Measurements from ENCODE around the gene CHRNG. TPM values are rescaled to one million over a fixed set of nuclear protein-coding genes. Genes with fewer than 3 reads are reported as not detected.

Gene CHRNG
- total RNA-seq, 1 experiment from 2014 or later = not detected

DNA sequence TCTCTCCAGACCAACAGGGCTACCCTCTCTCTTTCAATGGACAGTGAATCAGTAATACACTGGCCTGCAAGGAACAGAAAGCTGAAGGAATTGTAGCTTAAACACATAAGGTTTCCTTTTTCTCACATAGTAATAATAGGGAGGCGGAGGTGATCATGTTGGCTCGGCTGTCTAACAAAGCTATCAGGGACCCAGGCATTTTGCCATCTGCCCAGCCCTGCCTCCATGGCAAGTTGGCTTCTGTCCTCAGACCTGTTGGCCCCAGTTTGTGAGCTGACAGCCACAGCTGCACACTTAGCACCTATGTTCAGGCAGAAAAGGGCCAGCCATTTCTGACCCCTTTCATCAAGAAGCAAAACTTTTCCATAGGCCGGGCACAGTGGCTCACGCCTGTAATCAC lies 2.0 kb upstream of the CHRNG start:
- no peak overlapping the region for H3K27ac Mint-ChIP-seq (ENCODE audit: unreplicated experiment)
- no peak overlapping the region for H3K4me3 ChIP-seq (ENCODE audit: low read depth, low read length)
- BruUV-seq (replicated peaks) = no TSS peak
- no peaks in the 10 kb centered on the region for H3K27me3 Mint-ChIP-seq (ENCODE audit: insufficient read depth, unreplicated experiment)
- no peak for TF ChIP-seq CTCF (IDR thresholded peaks at IDR 0.05; ENCODE audit: insufficient read depth in 1 of 2, low read depth in 1 of 2, low read length in 1 of 2, severe bottlenecking in 1 of 2, unreplicated experiment in 1 of 2)
- no peaks in the 10 kb centered on the region for H3K27me3 ChIP-seq (replicated peaks; ENCODE audit: control insufficient read depth, insufficient read depth, low read length)
- CTCF ChIA-PET = no interaction called here
- no peaks in the 10 kb centered on the region for H3K4me1 ChIP-seq
- H3K4me1 Mint-ChIP-seq (ENCODE audit: low read depth, unreplicated experiment) = no peaks in the 10 kb centered on the region
- POLR2A ChIA-PET = no interaction called here
- peaks cover 4% of the 10 kb centered on the region for H3K36me3 Mint-ChIP-seq (ENCODE audit: insufficient read depth, unreplicated experiment)
- H3K36me3 ChIP-seq (ENCODE audit: control insufficient read depth, insufficient read depth, low read length) = no peaks in the 10 kb centered on the region
- H3K9me3 ChIP-seq = no peaks in the 10 kb centered on the region
- no peaks in the 10 kb centered on the region for H3K9me3 Mint-ChIP-seq (ENCODE audit: unreplicated experiment)
- DNase-seq = no peak
- no peak overlapping the region for H3K4me3 Mint-ChIP-seq (ENCODE audit: unreplicated experiment)
- intact Hi-C loops (cut with micrococcal nuclease; ENCODE audit: unreplicated experiment) = no loop called here

- no peak overlapping the region for H3K4me3 Mint-ChIP-seq (ENCODE audit: unreplicated experiment)
- H3K36me3 Mint-ChIP-seq (ENCODE audit: insufficient read depth, unreplicated experiment) = peaks cover 7% of the 10 kb centered on the region
- DNase-seq = no peak
- no TSS peak for BruUV-seq (replicated peaks)
- ChIA-PET POLR2A (no interaction called here), CTCF (interaction anchor here (0.6 kb wide), 1 partner anchor 68 kb away, joined by 3 read pairs; no protein-coding TSS in a partner anchor)
- Histone ChIP-seq H3K4me3 (ENCODE audit: low read depth, low read length) (no peak overlapping the region), H3K9me3 (no peaks in the 10 kb centered on the region), H3K4me1 (no peaks in the 10 kb centered on the region), H3K27me3 (replicated peaks; ENCODE audit: control insufficient read depth, insufficient read depth, low read length) (no peaks in the 10 kb centered on the region), H3K36me3 (ENCODE audit: control insufficient read depth, insufficient read depth, low read length) (no peaks in the 10 kb centered on the region)
- H3K9me3 Mint-ChIP-seq (ENCODE audit: unreplicated experiment) = no peaks in the 10 kb centered on the region
- H3K27ac Mint-ChIP-seq (ENCODE audit: unreplicated experiment) = no peak overlapping the region
- TF ChIP-seq CTCF (IDR thresholded peaks at IDR 0.05; ENCODE audit: insufficient read depth in 1 of 2, low read depth in 1 of 2, low read length in 1 of 2, severe bottlenecking in 1 of 2, unreplicated experiment in 1 of 2) = no peak
- H3K27me3 Mint-ChIP-seq (ENCODE audit: insufficient read depth, unreplicated experiment) = no peaks in the 10 kb centered on the region
- H3K4me1 Mint-ChIP-seq (ENCODE audit: low read depth, unreplicated experiment) = no peaks in the 10 kb centered on the region
- intact Hi-C loops (cut with micrococcal nuclease; ENCODE audit: unreplicated experiment) = no loop called here
These were observed 821 bp upstream of the CHRNG start for GRCh38 chr2:232538671-232539070.

DNA sequence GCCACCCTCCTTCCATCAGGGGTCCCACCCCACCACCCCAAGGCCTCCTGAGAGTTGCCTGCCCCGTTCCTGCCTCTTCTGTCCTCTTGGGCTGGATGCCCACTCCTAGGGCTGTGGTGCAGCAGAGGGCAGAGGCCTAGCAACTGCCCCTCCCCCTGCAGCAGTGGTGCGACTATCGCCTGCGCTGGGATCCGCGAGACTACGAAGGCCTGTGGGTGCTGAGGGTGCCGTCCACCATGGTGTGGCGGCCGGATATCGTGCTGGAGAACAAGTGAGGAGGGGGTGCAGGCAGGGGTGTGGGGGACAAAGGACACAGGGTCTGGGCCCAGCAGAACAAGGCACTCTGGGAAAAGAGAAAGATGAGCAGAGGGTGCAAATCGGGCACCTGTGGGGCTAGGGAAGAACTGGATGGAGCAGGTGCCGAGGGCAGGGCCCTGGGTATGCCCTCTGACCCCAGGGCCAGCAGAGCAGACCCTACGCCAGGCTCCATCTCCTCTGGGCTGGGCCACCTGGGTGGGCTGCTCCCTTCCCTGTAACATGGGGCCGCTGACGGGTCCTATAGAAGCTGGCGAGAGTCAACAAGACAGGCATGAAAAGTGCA lies 1.0 kb downstream of the CHRNG start:
- H3K4me1 Mint-ChIP-seq (ENCODE audit: low read depth, unreplicated experiment) = no peaks in the 10 kb centered on the region
- no peaks in the 10 kb centered on the region for H3K4me1 ChIP-seq
- no peak overlapping the region for H3K4me3 Mint-ChIP-seq (ENCODE audit: unreplicated experiment)
- peaks cover 7% of the 10 kb centered on the region for H3K36me3 Mint-ChIP-seq (ENCODE audit: insufficient read depth, unreplicated experiment)
- no peak overlapping the region for H3K27ac Mint-ChIP-seq (ENCODE audit: unreplicated experiment)
- intact Hi-C loops (cut with micrococcal nuclease; ENCODE audit: unreplicated experiment) = no loop called here
- no peaks in the 10 kb centered on the region for H3K36me3 ChIP-seq (ENCODE audit: control insufficient read depth, insufficient read depth, low read length)
- CTCF ChIA-PET = no interaction called here
- TF ChIP-seq CTCF (IDR thresholded peaks at IDR 0.05; ENCODE audit: insufficient read depth in 1 of 2, low read depth in 1 of 2, low read length in 1 of 2, severe bottlenecking in 1 of 2, unreplicated experiment in 1 of 2) = no peak
- H3K4me3 ChIP-seq (ENCODE audit: low read depth, low read length) = no peak overlapping the region
- DNase-seq = no peak
- POLR2A ChIA-PET = no interaction called here
- no peaks in the 10 kb centered on the region for H3K9me3 ChIP-seq
- BruUV-seq (replicated peaks) = no TSS peak
- H3K9me3 Mint-ChIP-seq (ENCODE audit: unreplicated experiment) = no peaks in the 10 kb centered on the region
- no peaks in the 10 kb centered on the region for H3K27me3 Mint-ChIP-seq (ENCODE audit: insufficient read depth, unreplicated experiment)
- H3K27me3 ChIP-seq (replicated peaks; ENCODE audit: control insufficient read depth, insufficient read depth, low read length) = no peaks in the 10 kb centered on the region
